ENCODE results near the gene RELN.

Gene RELN

GRCh38 chr7:103777440-103777839, 212.0 kb downstream of the RELN start:
- no peak for DNase-seq

DNA sequence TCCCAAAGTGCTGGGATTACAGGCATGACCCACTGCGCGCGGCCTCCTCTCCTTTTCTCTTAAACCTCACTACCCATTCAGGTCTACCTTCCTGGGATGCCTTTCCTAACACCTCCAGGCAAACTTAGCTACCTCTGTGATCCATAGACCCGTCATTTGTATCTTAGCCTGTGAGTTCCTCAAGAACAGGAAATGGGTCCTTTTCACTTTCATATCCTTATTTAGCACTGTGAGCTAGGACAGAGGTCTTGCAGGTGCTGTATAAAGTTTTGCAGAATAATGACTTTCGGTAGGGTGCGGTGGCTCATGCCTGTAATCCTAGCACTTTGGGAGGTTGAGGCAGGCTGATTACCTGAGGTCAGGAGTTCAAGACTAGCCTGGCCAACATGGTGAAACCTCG, 215.7 kb downstream of the RELN start:
- no peak for DNase-seq

- DNase-seq = no peak
These were observed 217.2 kb downstream of the RELN start for GRCh38 chr7:103772171-103772773.

DNA sequence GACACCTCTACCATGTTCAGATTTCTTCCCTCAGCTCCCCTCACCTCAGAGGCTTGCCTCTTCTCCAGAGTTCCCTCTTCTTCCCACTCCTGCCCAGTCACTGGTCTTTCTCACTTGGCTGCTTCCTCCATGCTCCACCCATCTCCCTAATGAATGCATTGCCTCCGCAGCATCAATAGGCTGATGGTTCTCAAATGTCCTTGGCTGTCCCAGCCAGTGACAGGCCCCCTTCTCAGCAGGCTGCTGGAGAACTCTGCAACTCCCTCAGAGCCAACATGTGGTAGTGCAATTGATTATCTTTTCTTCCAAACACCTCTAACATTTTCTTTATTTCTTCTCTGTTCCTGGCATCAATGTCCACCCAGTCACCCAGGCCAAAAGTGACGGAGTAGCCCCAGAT, 218.2 kb downstream of the RELN start:
- no peak for DNase-seq

DNA sequence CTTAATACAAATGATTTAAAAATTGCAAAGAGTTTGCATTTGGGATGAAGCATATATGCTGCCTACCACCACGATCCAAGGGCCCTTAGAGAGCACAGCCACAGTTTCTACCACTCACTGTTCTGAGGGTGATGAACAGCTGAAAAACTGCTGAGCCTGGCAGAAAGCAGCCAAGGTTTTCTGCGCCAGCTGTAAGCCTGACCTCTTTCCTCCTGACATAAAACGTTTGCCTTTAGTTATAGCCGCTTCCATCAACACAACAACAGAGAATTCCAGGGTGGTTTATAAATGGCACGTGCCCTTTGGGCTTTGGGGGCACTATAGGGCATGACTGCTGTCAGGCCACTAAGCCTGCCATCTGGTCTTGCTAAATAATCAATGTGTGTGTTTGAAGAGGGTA, 222.8 kb downstream of the RELN start:
- DNase-seq = no peak

DNA sequence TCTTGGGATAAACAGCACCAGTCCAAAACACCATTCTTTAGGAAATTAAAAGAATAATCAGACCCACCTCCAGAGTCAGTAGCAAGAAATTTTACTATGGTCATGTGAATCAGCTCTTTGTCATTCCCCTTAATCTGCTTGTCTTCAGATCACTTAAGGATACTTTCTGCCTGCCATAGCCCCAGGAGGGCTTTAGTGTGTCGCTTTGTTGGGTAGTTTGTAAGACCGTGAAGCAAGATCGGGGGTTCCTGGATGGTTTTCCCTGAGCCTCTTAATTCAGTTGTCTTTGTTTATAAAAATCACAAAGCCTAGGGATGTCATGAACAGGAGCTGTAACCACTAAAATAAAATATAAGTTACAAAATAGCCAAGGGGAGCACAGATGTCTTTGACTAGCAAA, 223.6 kb downstream of the RELN start:
- no peak for DNase-seq

GRCh38 chr7:103764901-103765300, 224.6 kb downstream of the RELN start:
- no peak for DNase-seq

DNA sequence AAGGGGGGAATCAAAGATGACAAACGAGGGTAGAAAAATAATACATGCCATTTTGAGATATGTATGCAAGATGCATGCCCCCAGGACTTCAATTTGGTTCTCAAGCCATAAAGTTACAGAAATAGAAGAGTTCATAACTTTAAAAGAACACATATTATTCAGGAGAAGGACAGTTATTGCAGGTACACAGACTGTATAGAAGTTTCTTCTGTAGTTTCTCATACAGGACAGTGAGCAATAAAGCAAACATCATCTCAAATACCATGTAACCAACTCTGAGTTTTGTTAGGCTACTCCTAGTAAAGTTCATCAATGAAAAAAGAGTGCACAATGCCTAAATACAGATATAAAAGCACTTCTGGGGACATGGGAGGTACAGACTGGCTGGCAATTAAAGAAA, 226.6 kb downstream of the RELN start:
- no peak for DNase-seq

GRCh38 chr7:103762065-103762760, 227.2 kb downstream of the RELN start:
- DNase-seq = no peak

GRCh38 chr7:103752995-103753394, 236.5 kb downstream of the RELN start:
- DNase-seq = no peak

GRCh38 chr7:103751311-103751880, 238.1 kb downstream of the RELN start:
- DNase-seq = no peak

GRCh38 chr7:103748680-103749079, 240.8 kb downstream of the RELN start:
- no peak for DNase-seq

GRCh38 chr7:103735377-103735776, 254.1 kb downstream of the RELN start:
- DNase-seq = no peak

- no peak for DNase-seq
These were observed 258.3 kb downstream of the RELN start for GRCh38 chr7:103731169-103731568.

GRCh38 chr7:103729026-103729425, 260.4 kb downstream of the RELN start:
- no peak for DNase-seq

DNA sequence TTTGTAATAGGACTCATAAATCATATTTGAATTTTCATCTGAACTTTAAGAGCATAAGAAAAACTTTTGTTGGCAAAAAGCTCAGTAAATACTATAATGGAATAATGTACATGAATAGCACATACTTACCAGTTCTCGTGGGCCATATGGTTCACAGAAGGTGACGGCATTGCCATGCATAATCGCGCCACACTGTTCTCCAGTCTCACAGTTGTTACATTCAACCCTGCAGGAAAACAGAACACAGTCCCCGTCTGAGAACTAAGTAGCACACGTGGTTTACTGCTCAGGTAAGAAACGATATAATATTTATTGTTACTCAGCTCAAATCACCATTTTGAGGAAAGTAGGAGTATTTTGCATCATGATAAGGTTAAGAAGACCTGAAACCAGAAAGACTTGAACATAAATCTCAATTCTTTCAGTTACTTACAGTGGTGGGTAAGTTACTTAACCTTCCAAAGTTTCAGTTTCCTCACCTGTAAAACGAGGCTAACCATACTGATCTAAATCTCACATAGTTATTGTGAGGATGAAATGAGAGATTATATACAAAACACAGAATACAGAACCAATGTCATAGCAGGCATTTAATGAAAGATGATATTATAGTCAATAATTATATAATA, 261.4 kb downstream of the RELN start:
- DNase-seq = no peak

DNA sequence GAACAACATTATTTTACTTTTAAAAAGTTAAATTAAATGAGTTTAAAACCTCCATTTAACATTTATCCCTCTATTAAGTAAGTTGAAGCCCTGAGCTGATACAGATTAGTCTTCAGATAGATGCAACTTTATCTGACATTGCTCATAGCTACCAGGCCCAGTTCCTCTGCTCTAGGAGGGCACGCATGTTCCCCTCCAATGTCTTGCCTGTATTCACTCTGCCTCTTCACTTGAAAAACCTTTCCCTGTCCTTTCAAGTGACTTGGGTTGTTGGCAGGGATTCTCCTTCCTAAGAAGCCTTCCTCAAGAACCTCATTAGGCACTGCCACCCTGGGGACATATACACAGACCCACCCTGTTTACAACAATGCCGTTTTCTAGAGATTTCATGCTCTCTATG, 270.4 kb downstream of the RELN start:
- DNase-seq = no peak

- no peak for DNase-seq
These were observed 270.9 kb downstream of the RELN start for GRCh38 chr7:103718482-103719061.

DNA sequence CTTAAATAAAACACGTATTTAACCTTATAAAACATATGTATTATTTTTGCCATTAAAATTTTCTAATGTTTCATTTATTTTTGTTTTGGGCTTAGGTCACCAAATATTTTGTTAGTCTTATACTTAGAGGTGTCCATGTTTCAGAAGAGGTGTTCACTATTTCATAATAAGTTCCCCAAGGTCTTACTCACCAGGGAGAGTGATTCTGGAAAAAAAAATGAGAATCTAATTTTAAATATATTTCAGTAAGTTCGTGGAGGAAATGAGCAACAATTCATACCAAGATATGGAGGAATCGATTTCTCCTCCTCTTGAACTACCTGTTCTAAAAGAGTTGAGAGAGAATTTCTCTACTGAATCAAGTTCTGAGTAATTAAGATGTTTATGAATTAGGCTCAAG, 271.9 kb downstream of the RELN start:
- DNase-seq = no peak

- DNase-seq = no peak
These were observed 273.9 kb downstream of the RELN start for GRCh38 chr7:103715376-103716120.

DNA sequence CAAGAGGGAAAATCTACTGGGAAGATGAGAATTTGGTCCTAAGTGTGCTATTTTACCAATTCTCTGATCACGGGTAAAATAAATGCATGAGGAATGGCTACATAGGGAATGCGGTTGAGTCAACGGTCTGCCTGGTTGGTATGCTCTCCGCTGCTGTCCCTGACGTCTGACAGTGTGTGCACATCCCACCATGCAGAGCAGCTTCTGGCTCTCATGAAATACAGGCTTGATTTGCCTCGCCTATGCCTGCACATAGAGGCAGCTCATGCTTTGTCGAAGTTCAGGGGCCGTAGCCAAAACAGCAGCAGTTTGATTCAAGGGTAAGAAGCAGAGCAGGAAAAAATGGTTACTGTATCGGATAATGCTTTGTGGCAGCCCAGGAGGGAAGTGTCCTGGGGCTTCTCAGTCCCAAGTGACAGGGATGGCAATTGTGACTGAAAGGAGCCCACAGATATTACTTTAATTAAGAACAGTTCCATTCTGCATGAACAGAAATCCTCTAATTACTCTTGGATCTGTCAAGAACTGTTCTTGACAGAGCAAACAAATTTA, 275.0 kb downstream of the RELN start:
- DNase-seq = no peak

DNA sequence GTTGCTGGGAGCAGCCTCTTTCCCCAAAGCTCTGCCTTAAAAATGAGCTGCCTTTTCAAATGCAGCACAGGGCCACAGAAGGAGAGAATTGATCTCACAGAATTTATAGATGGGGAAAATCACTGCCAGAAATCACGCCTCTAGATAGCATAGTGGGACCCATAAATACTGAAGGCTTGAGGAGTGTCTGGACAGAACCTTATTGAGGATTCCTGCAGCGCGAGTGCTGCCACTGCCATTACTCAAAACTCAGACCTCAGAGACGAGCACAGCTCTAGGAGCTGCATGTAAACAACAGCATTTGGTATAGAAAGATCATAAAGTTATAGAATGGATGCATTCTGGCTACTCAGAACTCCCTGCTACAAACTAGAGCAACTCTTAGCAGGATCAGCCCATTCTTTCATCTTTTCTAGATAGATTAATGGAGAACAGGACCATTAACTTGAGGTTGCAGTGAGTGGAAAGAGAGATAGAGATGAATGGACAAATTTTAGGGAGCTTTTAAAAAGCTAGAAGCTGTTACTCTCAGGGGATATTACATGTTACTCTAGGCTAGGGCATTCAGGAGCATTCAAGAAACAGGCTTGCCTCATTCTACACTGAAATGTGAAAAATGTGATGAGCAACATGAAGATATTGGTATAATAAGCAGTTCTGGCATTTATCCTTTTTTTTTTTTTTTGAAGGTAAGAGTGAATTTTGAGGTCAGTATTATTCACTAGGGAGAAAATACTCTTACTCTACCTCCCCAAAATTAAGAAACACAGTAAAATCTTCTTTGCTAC, 276.3 kb downstream of the RELN start:
- no peak for DNase-seq
